Panc1 (cell line): ENCODE measurements around the gene CBLL2. TPM values are rescaled to one million over a fixed set of nuclear protein-coding genes. Genes with fewer than 3 reads are reported as not detected.

Source experiments
- ATAC-seq: fragments of 200-7000 bp; cut with Tn5 transposase; 2 replicates; pipeline ENCODE4 v1.9.1; 2020; ENCODE audit warnings: mild to moderate bottlenecking, moderate library complexity
- BruUV-seq: library from RNA; stranded (reverse); fragments of 400-500 nt; replicated peaks from 2 replicates; lab custom pipeline; 2021; lab: Mats Ljungman, UMichigan
- CTCF ChIA-PET: fragments of 300-600 bp; sonication (Branson Sonifier 250); formaldehyde crosslinking; loops from one replicate; lab custom pipeline; 2022; ENCODE audit warnings: antibody characterized with exemption; lab: Charles Lee
- POLR2A ChIA-PET: fragments of 300-600 bp; sonication (Branson Sonifier 250); formaldehyde crosslinking; loops from one replicate; lab custom pipeline; 2022; ENCODE audit warnings: antibody characterized with exemption; lab: Charles Lee
- DNase-seq: peaks from one replicate; pipeline ENCODE4 v3.0.0-alpha.2; 2010; ENCODE audit warnings: low read depth, low spot score
- H3K27ac ChIP-seq: 2 replicates; pipeline ENCODE4 v1.5.1; 2011; ENCODE audit warnings: mild to moderate bottlenecking, low read length, inconsistent platforms
- H3K27me3 ChIP-seq: fragments of 200-500 bp; sonication (Bioruptor generic); 2 replicates; pipeline ENCODE4 v1.6.0; 2014; ENCODE audit warnings: low read length, inconsistent platforms; ENCODE audit not compliant: control insufficient read depth, insufficient read depth
- H3K36me3 ChIP-seq: fragments of 200-500 bp; sonication (Bioruptor generic); 2 replicates; pipeline ENCODE4 v1.5.1; 2014; ENCODE audit warnings: inconsistent platforms, mild to moderate bottlenecking, low read length, moderate library complexity; ENCODE audit not compliant: control insufficient read depth, insufficient read depth
- H3K4me1 ChIP-seq: 2 replicates; pipeline ENCODE4 v1.5.1; 2011; ENCODE audit warnings: inconsistent platforms, mild to moderate bottlenecking, low read length, moderate library complexity; ENCODE audit not compliant: control insufficient read depth, insufficient read depth
- H3K4me3 ChIP-seq, 2 experiments: 2 replicates each; pipeline ENCODE4 v1.5.1; 2011 to 2012; ENCODE audit warnings: low read depth in 2 of 2, low read length in 2 of 2, mild to moderate bottlenecking in 2 of 2, inconsistent platforms in 1 of 2, moderate library complexity in 1 of 2
- H3K9me3 ChIP-seq: fragments of 200-500 bp; sonication (Bioruptor generic); 2 replicates; pipeline ENCODE4 v1.5.1; 2014; ENCODE audit warnings: low read depth, mild to moderate bottlenecking, inconsistent platforms, low read length, moderate library complexity; ENCODE audit not compliant: control insufficient read depth, insufficient read depth
- CTCF ChIP-seq: fragments of 450-650 bp; IDR thresholded peaks from 2 replicates; pipeline ENCODE4 v1.5.1; 2017; ENCODE audit warnings: mild to moderate bottlenecking
- POLR2AphosphoS5 ChIP-seq: IDR thresholded peaks from 2 replicates; pipeline ENCODE4 v1.6.1; 2012; ENCODE audit warnings: mild to moderate bottlenecking, low read depth, low read length, moderate library complexity
- REST ChIP-seq, 2 experiments: IDR thresholded peaks; 2 replicates each; pipeline ENCODE4 v1.6.1; 2011 to 2012; ENCODE audit warnings: low read depth in 2 of 2, control low read depth in 1 of 2, low read length in 1 of 2, mild to moderate bottlenecking in 1 of 2, moderate library complexity in 1 of 2; ENCODE audit not compliant: insufficient read depth in 1 of 2
- SIN3A ChIP-seq: IDR thresholded peaks from 2 replicates; pipeline ENCODE4 v1.6.1; 2012; ENCODE audit warnings: low read depth, mild to moderate bottlenecking, low read length, moderate library complexity, borderline replicate concordance; ENCODE audit not compliant: insufficient read depth
- TCF7L2 ChIP-seq: IDR thresholded peaks from 2 replicates; pipeline ENCODE4 v1.6.1; 2011; ENCODE audit warnings: mild to moderate bottlenecking, low read depth, low read length, inconsistent platforms
- in situ Hi-C: cut with HindIII; loops from 2 replicates; pipeline ENCODE4 v1.10.0; 2016; ENCODE audit warnings: low sequenced_read_pairs, low pct_unique_long_range_greater_than_20kb
- intact Hi-C: fragments of 100-400 bp; cut with micrococcal nuclease; formaldehyde crosslinking; loops from one replicate; pipeline ENCODE4 v1.10.0; 2022; ENCODE audit not compliant: unreplicated experiment
- total RNA-seq: library from RNA; stranded (reverse); gene quantifications from one replicate; pipeline ENCODE4 v1.2.1, GENCODE V29; 2021; ENCODE audit not compliant: unreplicated experiment

CBLL2 gene
- total RNA-seq, 1 experiment from 2014 or later, result not detected

DNA sequence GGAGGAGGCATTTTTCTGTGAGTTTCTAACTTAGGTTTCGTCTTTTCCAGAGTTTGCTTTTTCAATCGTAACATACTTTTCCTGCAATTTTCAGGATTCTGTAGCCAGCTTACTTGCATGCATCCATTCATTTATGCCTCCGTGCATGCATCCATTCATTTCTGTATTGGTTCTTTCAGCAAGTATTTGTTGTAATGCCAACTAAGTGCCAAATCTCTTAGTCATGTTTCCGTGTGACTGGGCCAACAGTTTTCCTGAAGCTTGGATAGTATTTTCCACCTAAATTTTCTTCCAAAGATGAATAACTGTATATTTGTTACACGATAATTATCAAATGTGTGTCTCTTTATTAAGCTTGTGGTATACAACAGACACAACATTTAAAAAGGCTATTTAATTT is 41.5 kb downstream of the CBLL2 start:
- Histone ChIP-seq H3K4me1 (no peaks in the 10 kb centered on the region), H3K4me3 (no peak overlapping the region), H3K36me3 (no peaks in the 10 kb centered on the region), H3K27me3 (no peaks in the 10 kb centered on the region), H3K27ac (no peak overlapping the region), H3K9me3 (no peaks in the 10 kb centered on the region)
- TF ChIP-seq POLR2AphosphoS5 (no peak), SIN3A (no peak), REST (IDR thresholded peaks at IDR 0.05; ENCODE audit: insufficient read depth in 1 of 2, low read depth in 2 of 2, low read length in 1 of 2) (no peak), CTCF (no peak), TCF7L2 (no peak)
- in situ Hi-C loops (no loop called here), intact Hi-C loops (no loop called here)
- DNase-seq (no peak), ATAC-seq (no peak)
- ChIA-PET POLR2A (no interaction called here), CTCF (no interaction called here)
- BruUV-seq, result no TSS peak

GRCh38 chrX:22314692-22315091 is 42.0 kb downstream of the CBLL2 start:
- H3K9me3 ChIP-seq, result no peaks in the 10 kb centered on the region
- no peaks in the 10 kb centered on the region for H3K27me3 ChIP-seq
- POLR2A ChIA-PET, result no interaction called here
- BruUV-seq, result no TSS peak
- no peak overlapping the region for H3K4me3 ChIP-seq
- in situ Hi-C loops, result no loop called here
- H3K36me3 ChIP-seq, result no peaks in the 10 kb centered on the region
- intact Hi-C loops, result no loop called here
- no peak for DNase-seq
- TF ChIP-seq SIN3A (no peak), CTCF (no peak), REST (IDR thresholded peaks at IDR 0.05; ENCODE audit: insufficient read depth in 1 of 2, low read depth in 2 of 2, low read length in 1 of 2) (no peak), TCF7L2 (no peak), POLR2AphosphoS5 (no peak)
- no peak for ATAC-seq
- CTCF ChIA-PET, result no interaction called here
- no peaks in the 10 kb centered on the region for H3K4me1 ChIP-seq
- no peak overlapping the region for H3K27ac ChIP-seq
